Measurements from ENCODE around the gene RD3L. TPM values are rescaled to one million over a fixed set of nuclear protein-coding genes. Genes with fewer than 3 reads are reported as not detected.
"Not testable (repeated sequence)": the region's sequence is repeated elsewhere in the genome, so short reads cannot be mapped to it uniquely, and the experiment has no call there.

The RD3L gene
- total RNA-seq: not detected

DNA sequence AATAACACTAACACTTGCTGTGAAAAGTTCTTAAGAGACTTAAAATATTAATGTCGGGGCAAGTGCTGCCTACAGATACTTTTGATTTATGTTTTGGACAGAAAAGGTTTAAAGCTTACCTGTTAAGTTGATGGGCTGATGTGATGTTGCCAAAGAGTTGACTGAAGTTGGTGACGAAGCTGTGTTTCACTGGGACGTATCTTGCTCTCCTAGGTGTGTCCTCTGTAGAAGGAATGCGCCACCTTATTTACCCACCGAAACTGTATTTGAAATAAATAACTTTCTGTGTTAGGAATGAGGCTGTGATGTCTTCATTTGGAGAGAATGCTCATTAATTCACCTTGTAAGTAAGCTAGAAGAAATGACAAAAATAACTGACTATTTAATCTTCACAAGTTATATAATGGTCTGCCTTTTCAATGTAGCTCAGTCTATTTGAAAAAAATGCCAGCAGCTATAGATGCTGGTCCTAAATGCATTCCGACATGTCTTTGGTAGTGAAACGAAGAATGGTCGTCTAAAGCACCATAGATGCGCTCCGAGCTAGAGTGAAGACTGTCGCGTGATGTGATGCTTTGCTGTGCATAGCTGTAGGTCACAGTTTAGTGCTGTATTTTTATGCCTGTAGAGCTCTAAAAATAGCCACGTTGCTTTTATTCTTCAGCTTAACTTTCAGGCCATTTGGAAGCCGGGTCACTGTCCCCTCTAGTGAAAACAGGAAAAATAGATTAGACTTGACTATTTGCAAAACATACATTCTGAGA, at the start of gene RD3L:
Gene RD3L, minus strand, starts transcription at position 557 of the 764 bp plus-strand sequence. CDS start 834 bp downstream, outside the sequence.
- DNase-seq: no peak
- POLR2A ChIA-PET: no interaction called here
- H3K27ac Mint-ChIP-seq: no peak within 1 kb of the TSS

GRCh38 chr14:103989964-103990363, 47.6 kb upstream of the RD3L start:
- DNase-seq (no peak), ATAC-seq (ENCODE audit: low read depth) (no peak)
- Mint-ChIP-seq H3K4me3 (no peak overlapping the region), H3K9me3 (peaks cover 18% of the 10 kb centered on the region), H3K27ac (no peak overlapping the region), H3K36me3 (no peaks in the 10 kb centered on the region), H3K4me1 (no peaks in the 10 kb centered on the region), H3K27me3 (peaks cover 30% of the 10 kb centered on the region)
- POLR2A ChIA-PET: no interaction called here

More for the DNA sequence above, at the start of gene RD3L:
- Mint-ChIP-seq H3K4me3 (no peak within 1 kb of the TSS), H3K9me3 (peaks cover 1% of the 10 kb centered on the region), H3K27me3 (peaks cover 45% of the 10 kb centered on the region), H3K36me3 (no peaks in the 10 kb centered on the region), H3K4me1 (no peaks in the 10 kb centered on the region)
- ATAC-seq (ENCODE audit: low read depth): no peak

DNA sequence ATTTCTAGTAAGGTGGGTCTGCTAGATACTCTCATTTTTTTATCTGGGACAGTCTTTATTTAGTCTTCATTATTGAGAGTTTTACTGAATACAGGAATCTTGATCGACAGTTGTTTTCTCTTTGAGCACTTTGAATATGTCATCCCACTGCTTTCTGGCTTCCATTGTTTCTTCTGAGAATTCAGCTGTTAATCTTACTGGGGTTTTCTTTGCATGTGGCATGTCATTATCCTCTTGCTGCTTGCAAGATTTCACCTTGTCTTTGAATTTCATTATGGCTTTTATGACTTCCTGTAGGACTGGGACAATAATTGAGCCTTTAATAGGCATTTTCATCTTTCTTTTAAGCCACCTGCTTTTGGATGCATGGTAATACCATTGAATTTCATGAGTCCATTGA, 46.7 kb upstream of the RD3L start:
- Mint-ChIP-seq H3K9me3 (peaks cover 19% of the 10 kb centered on the region), H3K36me3 (no peaks in the 10 kb centered on the region)

DNA sequence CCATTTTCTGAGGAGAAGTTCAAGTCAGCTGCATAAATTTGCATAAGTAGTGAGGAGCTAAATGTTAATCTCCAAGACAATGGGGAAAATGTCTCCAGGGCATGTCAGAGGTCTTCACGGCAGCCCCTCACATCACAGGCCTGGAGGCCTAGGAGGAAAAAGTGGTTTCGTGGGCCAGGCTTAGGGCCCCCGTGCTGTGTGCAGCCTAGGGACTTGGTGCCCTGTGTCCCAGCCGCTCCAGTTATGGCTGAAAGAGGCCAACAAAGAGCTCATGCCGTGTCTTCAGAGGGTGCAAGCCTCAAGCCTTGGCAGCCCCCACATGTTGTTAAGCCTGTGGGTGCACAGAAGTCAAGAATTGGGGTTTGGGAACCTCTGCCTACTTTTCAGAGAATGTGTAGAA, 41.9 kb upstream of the RD3L start:
- no peak overlapping the region for H3K27ac Mint-ChIP-seq
- peaks cover 20% of the 10 kb centered on the region for H3K9me3 Mint-ChIP-seq
- POLR2A ChIA-PET: no interaction called here
- ATAC-seq (ENCODE audit: low read depth) (no peak), DNase-seq (no peak)
- H3K36me3 Mint-ChIP-seq: no peaks in the 10 kb centered on the region
- peaks cover 26% of the 10 kb centered on the region for H3K27me3 Mint-ChIP-seq
- H3K4me1 Mint-ChIP-seq: no peaks in the 10 kb centered on the region
- H3K4me3 Mint-ChIP-seq: no peak overlapping the region

More for the DNA sequence above, 46.7 kb upstream of the RD3L start:
- no peak for DNase-seq
- no peak for ATAC-seq (ENCODE audit: low read depth)
- POLR2A ChIA-PET: no interaction called here
- H3K4me3 Mint-ChIP-seq: no peak overlapping the region
- no peak overlapping the region for H3K27ac Mint-ChIP-seq
- peaks cover 23% of the 10 kb centered on the region for H3K27me3 Mint-ChIP-seq
- no peaks in the 10 kb centered on the region for H3K4me1 Mint-ChIP-seq

GRCh38 chr14:103980623-103981238, 38.4 kb upstream of the RD3L start:
- ATAC-seq (ENCODE audit: low read depth); H3K9me3 Mint-ChIP-seq; H3K4me1 Mint-ChIP-seq; H3K27ac Mint-ChIP-seq; DNase-seq; H3K4me3 Mint-ChIP-seq; H3K36me3 Mint-ChIP-seq; POLR2A ChIA-PET: not testable (repeated sequence)
- H3K27me3 Mint-ChIP-seq: peaks cover 14% of the 10 kb centered on the region

DNA sequence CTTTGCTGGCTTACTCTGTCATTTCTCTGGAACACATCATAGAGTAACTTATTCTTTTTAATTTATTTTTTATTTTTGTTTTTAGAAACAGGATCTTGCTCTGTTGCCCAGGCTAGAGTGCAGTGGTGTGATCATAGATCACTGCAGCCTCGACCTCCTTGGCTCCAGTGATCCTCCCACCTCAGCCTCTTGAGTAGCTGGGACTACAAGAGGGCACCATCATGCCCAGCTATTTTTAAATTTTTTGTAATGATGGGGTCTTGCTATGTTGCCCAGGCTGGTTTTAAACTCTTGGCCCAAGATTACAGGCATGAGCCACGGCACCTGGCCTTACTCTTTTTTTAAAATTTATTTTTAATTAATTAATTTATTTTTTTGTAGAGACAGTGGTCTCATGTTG, 32.2 kb upstream of the RD3L start:
- Mint-ChIP-seq H3K27ac (no peak overlapping the region), H3K27me3 (peaks cover 14% of the 10 kb centered on the region), H3K4me1 (no peaks in the 10 kb centered on the region), H3K4me3 (no peak overlapping the region), H3K9me3 (no peaks in the 10 kb centered on the region), H3K36me3 (no peaks in the 10 kb centered on the region)
- ATAC-seq (ENCODE audit: low read depth) (no peak), DNase-seq (no peak)
- POLR2A ChIA-PET: no interaction called here

DNA sequence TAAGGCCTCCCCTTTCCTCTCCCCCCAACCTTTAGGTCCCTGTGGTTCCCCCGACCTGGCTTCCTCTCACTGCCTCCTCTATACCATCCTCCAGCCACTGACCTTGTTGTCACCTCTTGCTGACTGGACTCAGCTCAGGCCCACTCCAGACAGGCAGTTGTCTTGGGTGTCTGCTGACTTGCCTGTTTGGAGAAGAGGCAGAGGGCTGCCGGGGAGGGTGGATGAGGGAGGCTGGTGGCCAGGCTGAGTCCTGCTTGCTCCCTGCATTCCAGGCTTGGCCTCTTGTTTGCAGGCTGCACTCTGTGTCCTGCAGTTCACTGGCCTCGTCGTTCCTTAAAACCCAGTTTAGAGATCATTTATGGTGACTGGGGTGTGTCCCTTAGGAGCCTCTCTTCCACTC, 31.0 kb upstream of the RD3L start:
- H3K27me3 Mint-ChIP-seq: peaks cover 15% of the 10 kb centered on the region
- POLR2A ChIA-PET: no interaction called here
- DNase-seq (no peak), ATAC-seq (ENCODE audit: low read depth) (no peak)
- no peak overlapping the region for H3K27ac Mint-ChIP-seq
- H3K4me1 Mint-ChIP-seq: no peaks in the 10 kb centered on the region
- H3K36me3 Mint-ChIP-seq: no peaks in the 10 kb centered on the region
- H3K4me3 Mint-ChIP-seq: no peak overlapping the region
- no peaks in the 10 kb centered on the region for H3K9me3 Mint-ChIP-seq

GRCh38 chr14:103969961-103970360, 27.6 kb upstream of the RD3L start:
- ATAC-seq (ENCODE audit: low read depth) (no peak), DNase-seq (no peak)
- Mint-ChIP-seq H3K4me3 (no peak overlapping the region), H3K9me3 (no peaks in the 10 kb centered on the region), H3K27me3 (peaks cover 16% of the 10 kb centered on the region), H3K4me1 (no peaks in the 10 kb centered on the region), H3K36me3 (no peaks in the 10 kb centered on the region), H3K27ac (no peak overlapping the region)
- POLR2A ChIA-PET: no interaction called here

GRCh38 chr14:103966631-103967030, 24.3 kb upstream of the RD3L start:
- Mint-ChIP-seq H3K4me3 (no peak overlapping the region), H3K27me3 (peaks cover 13% of the 10 kb centered on the region), H3K27ac (no peak overlapping the region), H3K9me3 (no peaks in the 10 kb centered on the region), H3K36me3 (no peaks in the 10 kb centered on the region), H3K4me1 (no peaks in the 10 kb centered on the region)
- POLR2A ChIA-PET: no interaction called here
- DNase-seq: no peak
- ATAC-seq (ENCODE audit: low read depth): no peak

DNA sequence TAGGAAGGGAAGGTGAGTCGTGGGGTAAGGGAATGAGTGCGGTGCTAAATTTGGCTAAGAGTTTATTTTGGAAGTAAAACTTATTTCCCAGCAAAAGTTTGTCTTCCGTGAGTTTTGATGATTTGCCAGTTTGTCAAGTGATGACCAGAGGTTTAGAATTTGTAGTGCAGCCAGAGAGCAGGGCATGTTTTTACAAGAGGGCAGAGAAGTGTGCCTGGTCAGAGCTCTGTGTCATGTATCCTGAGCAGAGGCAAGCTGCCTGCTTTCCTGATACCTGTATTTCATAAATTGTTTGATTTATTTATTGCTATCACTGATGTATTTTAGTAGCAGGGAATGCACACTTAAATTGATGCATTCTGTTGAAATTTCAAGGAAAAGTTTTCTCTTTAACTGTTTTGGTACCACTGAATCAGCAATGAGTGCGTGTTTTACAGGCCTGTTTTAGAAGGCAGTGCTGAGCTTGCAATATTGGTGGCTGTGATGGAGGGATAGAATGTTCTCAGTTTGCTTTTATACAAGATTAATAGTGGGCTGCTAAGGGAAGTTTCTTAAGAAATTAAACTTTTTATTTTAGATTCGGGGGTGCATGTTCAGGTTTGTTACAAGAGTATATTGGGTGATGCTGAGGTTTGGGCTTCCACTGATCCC, 19.7 kb upstream of the RD3L start:
- DNase-seq: no peak
- no peak for ATAC-seq (ENCODE audit: low read depth)
- H3K4me3 Mint-ChIP-seq: no peak overlapping the region
- POLR2A ChIA-PET: no interaction called here
- H3K27ac Mint-ChIP-seq: no peak overlapping the region
- no peaks in the 10 kb centered on the region for H3K9me3 Mint-ChIP-seq
- no peaks in the 10 kb centered on the region for H3K36me3 Mint-ChIP-seq
- H3K4me1 Mint-ChIP-seq: no peaks in the 10 kb centered on the region
- H3K27me3 Mint-ChIP-seq: peaks cover 11% of the 10 kb centered on the region

DNA sequence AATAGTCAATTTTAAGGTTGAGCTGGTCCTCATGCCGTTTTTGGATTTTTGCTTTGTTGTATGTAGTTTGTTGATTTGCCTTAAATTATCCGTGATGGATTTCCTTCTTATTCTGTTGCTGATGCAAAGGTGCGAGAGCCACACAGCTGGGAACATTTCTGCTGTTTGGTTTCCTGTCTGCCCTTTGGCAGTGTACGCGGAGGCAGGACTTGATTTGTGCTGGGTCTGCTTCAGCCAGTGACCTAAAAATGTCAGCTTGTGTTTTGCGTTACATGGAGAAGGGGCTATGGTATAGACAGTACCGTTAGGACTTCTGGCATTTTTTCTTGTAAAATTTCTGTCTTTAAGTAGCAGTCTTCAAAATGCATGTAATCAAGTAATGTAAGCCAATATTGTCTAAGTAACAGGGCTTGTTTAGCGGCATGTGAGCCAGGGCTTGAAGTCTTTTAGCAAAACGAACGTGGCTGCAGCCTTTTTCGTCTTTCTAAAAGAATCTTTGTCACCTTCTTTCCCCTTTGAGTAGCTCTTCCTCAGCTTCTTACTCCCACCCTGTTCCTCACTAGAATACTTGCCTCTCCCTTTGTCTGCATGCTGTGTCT, 18.2 kb upstream of the RD3L start:
- Mint-ChIP-seq H3K27me3 (peaks cover 5% of the 10 kb centered on the region), H3K27ac (no peak overlapping the region), H3K36me3 (no peaks in the 10 kb centered on the region), H3K4me3 (no peak overlapping the region), H3K4me1 (no peaks in the 10 kb centered on the region), H3K9me3 (no peaks in the 10 kb centered on the region)
- no peak for ATAC-seq (ENCODE audit: low read depth)
- POLR2A ChIA-PET: no interaction called here
- DNase-seq: no peak

DNA sequence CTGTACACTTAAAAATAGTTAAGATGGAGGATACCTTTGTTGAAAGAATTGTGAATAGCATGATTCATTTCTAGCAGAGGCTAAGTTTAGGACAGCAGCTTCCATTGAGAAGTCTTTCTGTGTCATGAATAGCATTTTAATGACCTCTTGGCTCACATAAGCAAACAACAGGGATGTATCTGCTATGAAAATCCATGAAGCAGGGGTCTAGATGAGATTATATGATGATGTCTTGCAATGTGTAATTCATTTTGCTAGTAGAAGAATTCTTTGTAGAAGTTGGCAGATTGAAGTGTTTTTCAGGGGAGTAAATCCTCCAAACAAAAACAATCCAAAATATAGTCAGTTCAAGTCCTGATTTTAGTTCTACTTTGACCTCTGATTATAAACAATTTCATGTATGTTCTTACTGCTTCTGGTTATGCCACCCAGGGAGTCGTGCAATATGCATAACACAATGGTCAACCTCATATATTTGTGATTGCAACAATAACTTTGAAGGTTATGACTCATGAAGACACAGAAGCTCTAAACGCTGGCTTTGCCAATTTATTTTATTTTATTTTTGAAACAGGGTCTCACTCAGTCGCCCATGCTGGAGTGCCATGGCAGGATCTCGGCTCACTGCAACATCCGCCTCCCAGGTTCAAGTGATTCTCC, 6.9 kb upstream of the RD3L start:
- Mint-ChIP-seq H3K27me3 (peaks cover 33% of the 10 kb centered on the region), H3K4me3 (no peak overlapping the region), H3K36me3 (no peaks in the 10 kb centered on the region), H3K9me3 (peaks cover 1% of the 10 kb centered on the region), H3K27ac (no peak overlapping the region), H3K4me1 (no peaks in the 10 kb centered on the region)
- ATAC-seq (ENCODE audit: low read depth) (no peak), DNase-seq (no peak)
- POLR2A ChIA-PET: no interaction called here

GRCh38 chr14:103948442-103948841, 6.1 kb upstream of the RD3L start:
- Mint-ChIP-seq H3K27me3 (peaks cover 33% of the 10 kb centered on the region), H3K36me3 (no peaks in the 10 kb centered on the region), H3K27ac (no peak overlapping the region), H3K4me3 (no peak overlapping the region), H3K4me1 (no peaks in the 10 kb centered on the region), H3K9me3 (peaks cover 1% of the 10 kb centered on the region)
- no peak for ATAC-seq (ENCODE audit: low read depth)
- DNase-seq: no peak
- POLR2A ChIA-PET: no interaction called here
